IPS-11a (cell line): ENCODE data around the gene ALDH3B1.
"Not testable (repeated sequence)": the region's sequence is repeated elsewhere in the genome, so short reads cannot be mapped to it uniquely, and the experiment has no call there.

ENCODE experiments used
- H3K4me3 ChIP-seq: one replicate; pipeline ENCODE4 v1.5.1; 2013; ENCODE audit warnings: low read depth, low read length, control low read depth

ALDH3B1 gene

GRCh38 chr11:68010090-68011041, at the start of gene ALDH3B1:
ALDH3B1 (plus strand) TSS chr11:68010327; CDS start chr11:68015298, 4,971 bp downstream.
- H3K4me3 ChIP-seq = no peak within 1 kb of the TSS

DNA sequence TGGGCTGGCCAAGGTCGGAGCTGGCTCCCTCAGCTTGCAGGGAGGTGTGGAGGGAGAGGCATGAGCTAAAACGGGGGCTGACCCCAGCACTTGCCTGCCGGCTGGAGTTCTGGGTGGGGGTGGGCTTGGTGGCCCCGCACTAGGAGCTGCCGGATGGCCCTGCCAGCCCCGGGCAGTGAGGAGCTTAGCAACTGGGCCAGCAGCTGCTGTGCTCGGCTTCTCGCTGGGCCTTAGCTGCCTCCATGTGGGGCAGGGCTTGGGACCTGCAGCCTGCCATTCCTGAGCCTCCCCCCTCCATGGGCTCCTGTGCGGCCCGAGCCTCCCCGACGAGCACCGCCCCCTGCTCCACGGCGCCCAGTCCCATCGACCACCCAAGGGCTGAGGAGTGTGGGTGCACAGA, 46.9 kb upstream of the ALDH3B1 start:
- H3K4me3 ChIP-seq = not testable (repeated sequence)

DNA sequence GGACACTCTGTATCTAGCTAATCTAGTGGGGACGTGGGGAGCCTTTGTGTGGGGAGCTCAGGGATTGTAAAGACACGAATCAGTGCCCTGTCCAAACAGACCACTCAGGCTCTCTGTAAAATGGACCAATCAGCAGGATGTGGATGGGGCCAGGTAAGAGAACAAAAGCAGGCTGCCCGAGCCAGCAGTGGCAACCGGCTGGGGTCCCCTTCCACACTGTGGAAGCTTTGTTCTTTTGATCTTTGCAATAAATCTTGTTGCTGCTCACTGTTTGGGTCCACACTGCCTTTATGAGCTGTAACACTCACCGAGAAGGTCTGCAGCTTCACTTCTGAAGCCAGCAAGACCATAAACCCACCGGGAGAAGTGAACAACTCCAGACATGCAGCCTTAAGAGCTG, 46.2 kb upstream of the ALDH3B1 start:
- not testable (repeated sequence) for H3K4me3 ChIP-seq

DNA sequence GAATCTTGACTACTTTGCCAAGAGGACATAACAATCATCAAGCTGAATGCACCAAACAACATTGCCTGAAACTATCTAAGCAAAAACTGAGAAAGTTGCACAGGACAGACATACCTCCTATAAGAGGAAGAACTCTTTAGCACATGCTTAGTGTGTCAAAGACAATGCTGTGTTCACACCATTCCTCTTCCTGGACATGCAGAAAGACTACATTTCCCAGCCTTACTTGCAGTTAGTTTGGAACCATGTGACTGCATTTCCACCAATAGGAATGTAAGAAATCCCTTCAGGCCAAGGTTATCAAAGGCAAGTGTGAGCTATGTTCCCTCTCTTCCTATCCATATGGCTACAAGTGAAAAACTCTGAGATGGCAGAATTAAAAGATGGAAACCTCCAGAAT, 45.4 kb upstream of the ALDH3B1 start:
- not testable (repeated sequence) for H3K4me3 ChIP-seq

DNA sequence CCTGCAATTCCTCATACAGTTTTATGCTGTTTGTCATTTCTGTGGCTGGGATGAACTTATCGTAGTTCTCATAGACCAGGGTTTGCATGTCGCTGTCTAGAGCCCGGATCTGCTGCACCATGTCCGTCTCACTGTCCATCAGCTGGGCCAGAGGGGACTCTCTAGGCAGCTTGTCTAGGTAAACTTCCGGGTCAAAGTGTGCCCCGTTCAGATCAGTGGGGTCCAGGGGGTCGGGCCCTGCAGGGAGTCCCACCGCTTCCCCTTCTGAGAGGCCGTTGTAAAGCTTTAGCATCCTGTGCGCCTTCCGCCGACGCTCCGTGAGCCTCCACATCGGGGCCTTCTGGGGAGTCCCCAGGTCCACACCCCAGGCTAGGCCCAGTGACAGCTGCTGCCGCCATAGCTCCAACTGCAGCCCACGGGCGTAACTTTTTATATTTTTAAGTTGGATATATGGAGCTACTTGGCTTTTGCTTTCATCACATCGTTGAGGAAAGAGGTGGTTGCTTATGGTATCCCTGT, 44.2 kb upstream of the ALDH3B1 start:
- H3K4me3 ChIP-seq = not testable (repeated sequence)

DNA sequence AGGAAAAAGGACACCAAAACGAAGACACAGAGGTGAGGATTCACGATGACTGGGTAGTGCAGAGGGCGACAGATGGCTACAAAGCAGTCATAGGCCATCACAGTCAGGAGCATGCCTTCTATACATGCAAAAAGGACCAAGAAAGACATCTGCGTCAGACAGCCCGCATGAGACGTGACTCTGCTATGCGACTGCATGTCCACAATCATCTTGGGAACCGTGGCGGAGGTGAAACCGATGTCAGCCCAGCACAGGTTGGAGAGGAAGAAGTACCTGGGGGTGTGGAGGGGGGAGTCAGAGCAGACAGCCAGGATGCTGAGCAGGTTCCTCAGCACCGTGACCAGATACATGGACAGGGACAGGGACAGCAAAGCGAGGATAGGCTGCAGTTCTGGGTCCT, 35.4 kb upstream of the ALDH3B1 start:
- not testable (repeated sequence) for H3K4me3 ChIP-seq

GRCh38 chr11:67978766-67979418, 31.2 kb upstream of the ALDH3B1 start:
- H3K4me3 ChIP-seq = not testable (repeated sequence)

- H3K4me3 ChIP-seq = not testable (repeated sequence)
These were observed 28.9 kb upstream of the ALDH3B1 start for GRCh38 chr11:67981226-67981625.

- not testable (repeated sequence) for H3K4me3 ChIP-seq
These were observed 27.8 kb upstream of the ALDH3B1 start for GRCh38 chr11:67982255-67982857.

- no peak overlapping the region for H3K4me3 ChIP-seq
These were observed 26.2 kb upstream of the ALDH3B1 start for GRCh38 chr11:67983951-67984350.

DNA sequence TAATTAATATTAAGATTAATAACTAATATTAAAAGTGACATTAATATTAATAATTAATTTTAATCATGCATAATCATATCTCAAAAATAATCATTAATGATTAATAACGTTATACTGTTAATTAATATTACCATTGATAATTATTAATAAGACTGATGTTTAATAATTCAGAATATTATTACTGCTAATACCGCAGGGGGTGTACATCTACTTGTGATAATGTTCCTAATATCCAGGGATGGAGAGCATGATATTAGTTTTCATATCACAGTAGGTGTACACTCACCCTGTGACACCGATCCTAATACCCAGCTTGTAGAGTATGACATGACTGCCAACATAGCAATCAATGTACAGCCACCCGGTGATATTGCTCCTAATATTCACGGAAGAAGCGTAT, 24.8 kb upstream of the ALDH3B1 start:
- H3K4me3 ChIP-seq = not testable (repeated sequence)

- peak overlapping the region; percentile 13 for H3K4me3 ChIP-seq
These were observed 19.4 kb upstream of the ALDH3B1 start for GRCh38 chr11:67990546-67991346.

GRCh38 chr11:67991347-67992121, 18.6 kb upstream of the ALDH3B1 start:
- H3K4me3 ChIP-seq = peak overlapping the region; percentile 13

DNA sequence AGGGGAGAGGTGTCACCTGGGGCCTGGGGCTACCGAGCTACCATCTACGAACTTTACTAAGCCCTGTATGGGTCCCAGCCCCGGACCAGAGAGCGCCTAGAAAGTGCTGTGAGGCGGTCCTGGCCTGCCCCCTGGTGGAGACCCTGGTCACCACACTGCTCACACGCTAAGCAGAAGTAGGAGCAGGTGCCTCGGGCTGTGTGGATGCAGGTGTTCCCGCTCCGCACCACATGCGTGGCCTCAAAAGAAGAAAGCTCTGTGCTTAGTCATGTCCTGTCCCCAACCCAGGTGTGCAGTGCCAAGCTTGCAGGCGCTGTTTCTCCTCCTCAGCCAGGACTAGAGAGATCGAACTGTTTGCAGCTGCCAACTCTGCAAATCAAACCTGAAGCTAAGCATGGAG, 16.3 kb upstream of the ALDH3B1 start:
- H3K4me3 ChIP-seq = not testable (repeated sequence)

GRCh38 chr11:67994387-67994786, 15.7 kb upstream of the ALDH3B1 start:
- not testable (repeated sequence) for H3K4me3 ChIP-seq

DNA sequence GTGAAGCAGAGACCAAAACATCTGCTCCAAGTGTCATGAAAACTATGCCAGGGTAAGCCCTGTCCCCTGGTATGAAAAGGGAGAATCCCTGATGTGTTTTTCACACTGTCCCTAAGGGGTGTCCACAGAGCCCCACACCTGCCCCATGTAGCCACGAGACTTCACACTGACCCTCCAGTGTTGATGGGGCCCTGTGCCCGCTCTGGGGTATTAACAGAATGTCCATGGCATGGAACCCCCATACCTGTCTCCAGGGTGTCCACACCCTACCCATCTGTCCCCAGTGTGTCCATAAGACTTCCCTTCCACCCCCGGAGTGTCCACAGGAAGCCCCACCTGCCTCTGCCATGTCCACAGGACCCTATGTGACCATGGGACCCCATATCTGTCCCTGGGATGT, 15.0 kb upstream of the ALDH3B1 start:
- H3K4me3 ChIP-seq = not testable (repeated sequence)

DNA sequence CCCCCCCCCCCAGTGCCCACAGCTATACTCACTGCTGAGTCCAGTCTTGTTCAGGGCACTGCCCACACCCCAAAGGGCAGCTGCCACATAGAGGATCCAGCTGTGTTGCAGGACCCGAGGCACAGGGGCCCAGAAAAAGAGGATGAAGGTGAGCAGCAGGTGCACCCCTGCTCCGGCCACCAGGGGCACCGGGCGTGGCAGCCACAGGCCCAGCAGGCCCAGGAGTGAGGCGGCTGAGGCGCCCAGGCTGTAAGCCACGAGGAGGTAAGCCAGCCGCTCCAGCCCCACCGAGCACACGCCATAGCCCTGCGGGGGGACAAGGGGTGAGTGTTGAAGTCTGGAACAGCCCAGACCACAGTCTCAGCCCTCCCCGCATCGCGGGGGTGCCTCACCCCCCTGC, 14.5 kb upstream of the ALDH3B1 start:
- H3K4me3 ChIP-seq = not testable (repeated sequence)

GRCh38 chr11:67996051-67996450, 14.1 kb upstream of the ALDH3B1 start:
- no peak overlapping the region for H3K4me3 ChIP-seq

GRCh38 chr11:67996622-67997474, 13.3 kb upstream of the ALDH3B1 start:
- H3K4me3 ChIP-seq = peak overlapping the region; percentile 47
